T-helper 1 cell treated with Interleukin-12 subunit alpha and Interleukin-12 subunit beta and Interleukin-4 antibody, amounts not matched to agents 30 μg/mL and 1 μg/mL, for 36 hours (primary cell): Measurements from ENCODE around the gene MORC4.
"Not testable (repeated sequence)": the region's sequence is repeated elsewhere in the genome, so short reads cannot be mapped to it uniquely, and the experiment has no call there.

Experiments
- H3K27ac Mint-ChIP-seq: one replicate; pipeline ENCODE4 v1.8.0; 2021; ENCODE audit warnings: mild to moderate bottlenecking, mixed read lengths
- H3K27me3 Mint-ChIP-seq: one replicate; pipeline ENCODE4 v1.8.0; 2021; ENCODE audit warnings: low read depth, mixed read lengths
- H3K36me3 Mint-ChIP-seq: one replicate; pipeline ENCODE4 v1.8.0; 2021; ENCODE audit warnings: low read depth, mixed read lengths
- H3K4me1 Mint-ChIP-seq: one replicate; pipeline ENCODE4 v1.8.0; 2021; ENCODE audit warnings: low read depth, mixed read lengths
- H3K4me3 Mint-ChIP-seq: one replicate; pipeline ENCODE4 v1.8.0; 2021; ENCODE audit warnings: mild to moderate bottlenecking, moderate library complexity, mixed read lengths
- H3K9me3 Mint-ChIP-seq: one replicate; pipeline ENCODE4 v1.8.0; 2021; ENCODE audit warnings: mixed read lengths

MORC4 gene

DNA sequence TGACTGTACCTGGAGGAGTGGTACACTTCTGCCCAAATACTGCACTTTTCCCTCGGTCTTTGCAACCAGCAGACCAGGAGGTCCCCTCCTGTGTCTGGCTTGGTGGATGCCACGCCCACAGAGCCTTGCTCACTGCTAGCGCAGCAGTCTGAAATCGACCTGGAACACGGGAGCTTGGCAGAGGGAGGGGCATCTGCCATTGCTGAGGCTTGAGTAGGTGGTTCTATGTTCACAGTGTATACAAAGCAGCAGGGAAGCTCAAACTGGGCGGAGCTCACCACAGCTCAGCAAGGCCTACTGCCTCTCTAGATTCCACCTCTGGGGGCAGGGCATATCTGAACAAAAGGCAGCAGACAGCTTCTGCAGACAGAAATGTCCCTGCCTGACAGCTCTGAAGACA is 33.5 kb downstream of the MORC4 start:
- not testable (repeated sequence) for H3K27me3 Mint-ChIP-seq, H3K9me3 Mint-ChIP-seq, H3K4me1 Mint-ChIP-seq, H3K27ac Mint-ChIP-seq, H3K4me3 Mint-ChIP-seq, H3K36me3 Mint-ChIP-seq

DNA sequence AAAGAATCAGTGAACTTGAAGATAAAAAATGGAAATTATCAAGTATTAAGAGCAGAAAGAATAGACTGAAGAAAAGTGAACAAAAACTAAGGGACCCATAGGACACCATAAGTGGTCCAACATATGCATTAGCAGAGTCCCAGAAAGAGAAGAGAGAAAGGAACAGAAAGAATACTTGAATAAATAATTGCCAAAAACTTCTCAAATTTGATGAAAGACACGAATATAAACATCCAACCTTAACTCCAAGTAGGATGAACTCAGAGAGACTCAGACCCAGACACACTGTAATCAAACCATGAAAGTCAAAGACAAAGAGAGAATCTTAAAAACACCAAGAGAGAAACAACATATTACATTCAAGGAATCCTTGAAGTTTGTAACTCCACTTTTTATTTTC is 35.7 kb downstream of the MORC4 start:
- no peak overlapping the region for H3K4me3 Mint-ChIP-seq
- no peak overlapping the region for H3K27ac Mint-ChIP-seq
- H3K27me3 Mint-ChIP-seq, result no peaks in the 10 kb centered on the region
- H3K9me3 Mint-ChIP-seq, result no peaks in the 10 kb centered on the region
- H3K36me3 Mint-ChIP-seq, result no peaks in the 10 kb centered on the region
- no peaks in the 10 kb centered on the region for H3K4me1 Mint-ChIP-seq

DNA sequence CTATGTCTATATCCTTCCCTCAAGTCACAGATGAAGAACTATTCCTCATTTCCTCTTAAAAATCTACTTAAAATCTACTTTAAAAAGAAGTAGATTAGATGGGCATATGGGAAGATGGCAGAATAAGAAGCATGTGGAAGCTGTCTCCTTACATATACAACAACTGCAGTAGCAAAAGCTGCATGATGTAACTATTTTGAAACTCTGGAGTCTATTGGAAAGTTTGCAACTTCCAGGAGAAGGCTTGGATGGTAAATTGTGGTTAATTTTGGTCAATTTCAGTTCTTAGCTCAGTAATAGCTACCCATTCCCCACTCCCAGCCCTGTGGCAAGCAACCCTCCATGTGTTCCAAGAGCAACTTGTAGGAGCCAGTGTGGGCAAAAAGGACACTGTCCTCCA is 36.9 kb downstream of the MORC4 start:
- Mint-ChIP-seq H3K9me3 (no peaks in the 10 kb centered on the region), H3K27ac (no peak overlapping the region), H3K4me3 (no peak overlapping the region), H3K4me1 (no peaks in the 10 kb centered on the region), H3K36me3 (no peaks in the 10 kb centered on the region), H3K27me3 (no peaks in the 10 kb centered on the region)

DNA sequence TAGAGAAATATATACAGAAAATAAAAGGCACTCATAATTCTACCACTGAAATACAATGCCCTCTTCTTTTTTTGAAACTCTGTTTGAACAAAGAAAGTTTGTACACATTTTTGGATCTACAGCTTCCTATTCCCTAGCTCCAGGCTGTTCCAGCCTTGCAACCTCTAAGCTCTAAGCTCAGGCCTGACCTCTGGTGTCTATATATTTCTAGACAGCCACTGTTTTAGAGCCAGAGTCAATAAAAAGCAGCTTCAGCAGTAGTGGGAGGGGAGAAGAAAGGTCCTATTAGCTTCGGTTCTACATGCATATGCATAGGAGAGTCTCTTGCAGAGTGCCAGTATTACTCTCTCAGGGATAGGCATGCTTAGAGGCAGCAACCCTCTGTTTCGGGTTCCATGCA is 40.1 kb downstream of the MORC4 start:
- Mint-ChIP-seq H3K27me3 (no peaks in the 10 kb centered on the region), H3K36me3 (peaks cover 4% of the 10 kb centered on the region), H3K4me3 (no peak overlapping the region), H3K27ac (no peak overlapping the region), H3K9me3 (no peaks in the 10 kb centered on the region), H3K4me1 (no peaks in the 10 kb centered on the region)

DNA sequence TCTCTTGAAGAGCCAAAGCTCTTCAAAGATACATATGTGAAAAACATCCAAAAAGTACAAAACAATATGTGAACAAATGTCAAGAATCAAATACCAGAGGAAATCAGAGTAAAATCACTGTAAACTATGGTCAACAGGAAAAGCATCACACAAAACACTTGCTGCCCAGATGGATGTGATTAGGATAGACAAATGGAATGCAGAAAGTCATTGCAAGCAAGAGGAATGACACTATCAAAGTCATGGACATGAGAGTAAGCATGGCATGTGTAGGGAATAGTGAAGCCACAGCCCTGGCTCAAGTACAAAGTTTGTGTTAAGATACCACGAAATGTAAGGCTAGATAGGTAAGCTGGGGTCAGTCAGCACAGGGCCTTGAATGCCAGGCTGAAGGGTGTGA is 42.2 kb downstream of the MORC4 start:
- H3K4me3 Mint-ChIP-seq, result no peak overlapping the region
- no peaks in the 10 kb centered on the region for H3K4me1 Mint-ChIP-seq
- no peaks in the 10 kb centered on the region for H3K27me3 Mint-ChIP-seq
- H3K36me3 Mint-ChIP-seq, result peaks cover 4% of the 10 kb centered on the region
- H3K27ac Mint-ChIP-seq, result no peak overlapping the region
- no peaks in the 10 kb centered on the region for H3K9me3 Mint-ChIP-seq

DNA sequence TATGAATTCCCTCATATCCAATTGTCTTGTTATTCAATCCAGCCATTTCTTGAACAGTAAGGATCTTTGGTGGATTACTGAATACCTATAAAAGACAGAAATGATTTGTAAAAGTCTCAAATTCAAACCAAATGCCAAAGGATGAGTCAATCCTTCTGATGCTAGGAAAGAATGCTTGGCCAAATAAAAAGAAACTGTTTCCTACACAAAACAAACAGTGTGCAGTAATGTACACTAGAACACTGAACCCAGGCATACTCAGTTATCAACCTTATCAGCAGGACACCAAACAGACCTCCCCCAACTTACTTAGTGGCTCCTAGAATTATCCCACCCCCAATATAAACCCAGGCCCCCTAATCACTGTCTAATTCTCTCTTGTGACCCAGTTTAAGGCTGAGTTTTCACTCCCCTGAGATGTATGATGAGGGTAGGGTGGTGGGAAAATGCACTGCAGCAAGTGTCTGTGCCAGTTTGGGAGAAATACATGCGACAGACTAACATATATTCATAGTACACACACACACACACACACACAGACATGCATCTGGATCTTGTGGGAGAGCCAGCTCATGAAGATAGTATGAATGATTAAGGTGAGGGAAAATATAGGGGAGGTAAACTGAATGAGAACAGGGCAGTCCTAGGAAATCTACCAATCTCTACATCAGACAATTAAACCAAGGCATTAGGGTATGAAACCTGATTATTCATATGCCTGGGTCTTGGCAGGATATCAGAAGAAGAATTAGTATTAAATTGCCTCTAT is 44.8 kb downstream of the MORC4 start:
- Mint-ChIP-seq H3K4me3 (no peak overlapping the region), H3K36me3 (peaks cover 4% of the 10 kb centered on the region), H3K27me3 (no peaks in the 10 kb centered on the region)

DNA sequence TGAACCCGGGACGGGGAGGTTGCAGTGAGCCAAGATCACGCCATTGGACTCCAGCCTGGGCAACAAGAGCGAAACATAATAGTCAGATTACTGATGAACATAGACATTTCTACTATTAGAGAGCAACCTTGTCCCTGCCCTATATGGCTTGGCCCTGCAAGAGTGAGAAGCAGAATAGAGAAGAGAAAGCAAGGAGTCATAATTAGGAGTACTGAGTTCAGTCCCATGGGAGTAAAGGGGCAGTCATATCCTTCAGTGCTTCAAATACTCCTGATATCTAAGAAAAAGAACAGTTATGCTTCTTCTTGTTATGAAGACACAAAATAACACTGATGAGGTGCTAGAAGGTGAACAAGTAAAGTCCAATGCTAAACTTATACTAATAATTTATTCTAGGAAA is 46.0 kb downstream of the MORC4 start:
- Mint-ChIP-seq H3K9me3 (no peaks in the 10 kb centered on the region), H3K4me3 (no peak overlapping the region), H3K27me3 (no peaks in the 10 kb centered on the region), H3K4me1 (no peaks in the 10 kb centered on the region), H3K27ac (no peak overlapping the region), H3K36me3 (peaks cover 4% of the 10 kb centered on the region)

More for the DNA sequence above, 44.8 kb downstream of the MORC4 start:
- no peak overlapping the region for H3K27ac Mint-ChIP-seq
- H3K4me1 Mint-ChIP-seq, result no peaks in the 10 kb centered on the region
- H3K9me3 Mint-ChIP-seq, result no peaks in the 10 kb centered on the region

DNA sequence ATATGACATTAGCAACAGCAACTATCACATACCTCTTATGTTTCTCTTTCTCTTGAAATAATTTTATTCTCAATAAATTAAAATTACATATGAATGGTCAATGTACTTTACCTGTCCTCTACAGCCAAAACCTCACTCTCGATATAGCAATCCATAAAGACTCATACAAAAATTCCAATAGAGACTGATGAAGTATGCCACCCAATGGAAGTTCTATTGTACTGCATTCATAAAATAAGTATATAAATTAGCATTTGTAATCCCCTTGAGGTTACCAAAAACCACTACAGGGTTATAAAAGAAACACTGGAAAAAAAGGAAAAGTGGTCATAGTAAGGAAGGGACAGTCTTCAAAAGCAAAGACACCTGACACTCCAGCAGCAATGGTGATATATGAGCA is 47.0 kb downstream of the MORC4 start:
- Mint-ChIP-seq H3K27me3 (no peaks in the 10 kb centered on the region), H3K4me3 (no peak overlapping the region), H3K36me3 (peaks cover 4% of the 10 kb centered on the region), H3K4me1 (no peaks in the 10 kb centered on the region), H3K9me3 (no peaks in the 10 kb centered on the region), H3K27ac (no peak overlapping the region)

DNA sequence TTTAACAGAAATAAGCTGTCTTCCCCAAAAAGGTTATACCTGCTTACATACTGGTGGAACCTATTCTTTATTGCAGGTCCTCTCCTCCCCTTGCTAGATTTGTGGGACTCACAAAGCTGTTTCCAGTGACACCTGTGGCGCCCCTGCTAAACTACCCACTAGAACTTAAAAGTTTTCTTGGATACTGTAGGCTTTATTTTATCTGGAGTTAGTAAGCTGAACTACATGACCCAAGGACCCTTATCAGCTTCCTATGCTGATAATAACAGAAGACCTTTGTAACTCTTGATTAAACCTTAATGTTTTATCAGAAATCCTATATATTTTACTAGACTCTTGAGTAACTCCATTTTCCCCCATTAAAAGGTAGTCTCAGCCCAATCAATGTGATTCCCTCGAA is 47.5 kb downstream of the MORC4 start:
- no peaks in the 10 kb centered on the region for H3K9me3 Mint-ChIP-seq
- H3K4me1 Mint-ChIP-seq, result no peaks in the 10 kb centered on the region
- H3K36me3 Mint-ChIP-seq, result peaks cover 4% of the 10 kb centered on the region
- H3K4me3 Mint-ChIP-seq, result no peak overlapping the region
- H3K27ac Mint-ChIP-seq, result no peak overlapping the region
- no peaks in the 10 kb centered on the region for H3K27me3 Mint-ChIP-seq

DNA sequence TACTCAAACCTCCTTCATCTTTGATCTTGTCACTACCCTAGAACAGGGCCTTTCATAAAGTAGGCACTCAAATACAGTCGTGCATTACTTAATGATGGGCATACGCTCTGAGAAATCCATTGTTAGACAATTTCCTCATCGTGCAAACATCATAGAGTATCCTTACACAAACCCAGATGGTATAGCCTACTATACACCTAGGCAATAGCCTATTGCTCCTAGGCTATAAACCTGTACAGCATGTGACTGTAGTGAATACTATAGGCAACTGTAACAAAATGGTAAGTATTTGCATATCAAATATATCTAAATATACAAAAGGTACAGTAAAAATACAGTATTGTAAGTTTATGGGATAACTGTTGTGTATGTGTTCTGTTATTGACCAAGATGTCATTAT is 47.9 kb downstream of the MORC4 start:
- Mint-ChIP-seq H3K27ac (no peak overlapping the region), H3K36me3 (peaks cover 4% of the 10 kb centered on the region), H3K4me1 (no peaks in the 10 kb centered on the region)

DNA sequence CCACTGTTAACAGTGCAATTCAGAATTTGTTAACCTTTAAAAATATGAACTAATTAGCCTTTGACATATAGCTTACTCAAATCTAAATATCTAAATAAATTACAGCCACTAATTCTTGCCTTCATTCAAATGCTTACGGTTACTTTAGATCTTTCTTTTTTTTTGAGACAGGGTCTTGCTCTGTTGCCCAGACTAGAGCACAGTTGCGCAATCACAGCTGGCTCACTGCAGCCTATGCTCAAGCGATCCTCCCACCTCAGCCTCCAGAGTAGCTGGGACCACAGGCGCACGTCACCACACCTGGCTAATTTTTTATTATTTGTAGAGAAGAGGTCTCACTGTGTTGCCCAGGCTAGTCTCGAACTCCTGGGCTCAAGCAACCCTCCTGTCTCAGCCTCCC is 48.8 kb downstream of the MORC4 start:
- Mint-ChIP-seq H3K27me3 (no peaks in the 10 kb centered on the region), H3K27ac (no peak overlapping the region), H3K4me3 (no peak overlapping the region), H3K36me3 (peaks cover 4% of the 10 kb centered on the region), H3K4me1 (no peaks in the 10 kb centered on the region), H3K9me3 (no peaks in the 10 kb centered on the region)

More for the DNA sequence above, 47.9 kb downstream of the MORC4 start:
- no peak overlapping the region for H3K4me3 Mint-ChIP-seq
- no peaks in the 10 kb centered on the region for H3K9me3 Mint-ChIP-seq
- H3K27me3 Mint-ChIP-seq, result no peaks in the 10 kb centered on the region

DNA sequence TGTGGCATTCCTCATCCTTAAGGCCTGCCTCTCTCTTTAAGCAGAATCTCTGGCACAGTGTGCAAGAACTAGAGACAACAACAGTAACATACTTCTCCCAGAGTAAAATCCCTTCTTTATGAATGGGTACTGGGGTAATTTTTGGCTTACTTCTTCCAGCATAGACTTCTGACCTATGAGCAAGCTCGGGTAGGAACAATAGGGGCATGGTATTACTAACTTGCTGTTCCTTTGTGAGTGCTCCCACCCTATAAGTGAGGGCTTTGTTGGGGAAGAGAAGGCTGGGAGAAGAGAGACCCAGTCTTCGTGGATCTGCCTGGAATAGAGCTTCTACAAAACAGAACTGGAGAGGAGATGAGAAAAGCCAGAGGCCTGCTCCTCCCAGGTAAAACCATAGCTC is 49.6 kb downstream of the MORC4 start:
- Mint-ChIP-seq H3K9me3 (no peaks in the 10 kb centered on the region), H3K4me3 (no peak overlapping the region), H3K4me1 (no peaks in the 10 kb centered on the region), H3K36me3 (peaks cover under 1% of the 10 kb centered on the region), H3K27me3 (no peaks in the 10 kb centered on the region), H3K27ac (no peak overlapping the region)

DNA sequence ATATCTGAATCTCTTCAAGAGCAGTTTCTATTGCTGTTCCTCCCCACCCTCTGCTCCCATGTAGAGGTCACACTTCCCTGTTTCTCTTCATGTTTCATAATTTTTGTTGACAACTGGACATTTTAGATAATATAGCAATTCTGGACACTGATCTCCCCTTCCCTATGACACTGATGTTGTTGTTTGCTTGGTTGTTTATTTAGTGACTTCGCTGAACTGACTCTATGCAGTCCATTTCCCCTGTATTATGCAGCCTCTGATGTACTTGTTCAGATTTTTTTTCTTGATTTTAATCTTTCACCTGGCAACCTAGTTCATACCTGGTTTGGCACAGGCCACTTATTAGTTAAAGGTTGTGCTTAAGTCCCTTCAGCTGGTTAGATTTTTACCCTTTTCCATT is 50.6 kb downstream of the MORC4 start:
- Mint-ChIP-seq H3K27me3 (no peaks in the 10 kb centered on the region), H3K9me3 (no peaks in the 10 kb centered on the region), H3K4me3 (no peak overlapping the region), H3K36me3 (no peaks in the 10 kb centered on the region), H3K4me1 (no peaks in the 10 kb centered on the region), H3K27ac (no peak overlapping the region)

DNA sequence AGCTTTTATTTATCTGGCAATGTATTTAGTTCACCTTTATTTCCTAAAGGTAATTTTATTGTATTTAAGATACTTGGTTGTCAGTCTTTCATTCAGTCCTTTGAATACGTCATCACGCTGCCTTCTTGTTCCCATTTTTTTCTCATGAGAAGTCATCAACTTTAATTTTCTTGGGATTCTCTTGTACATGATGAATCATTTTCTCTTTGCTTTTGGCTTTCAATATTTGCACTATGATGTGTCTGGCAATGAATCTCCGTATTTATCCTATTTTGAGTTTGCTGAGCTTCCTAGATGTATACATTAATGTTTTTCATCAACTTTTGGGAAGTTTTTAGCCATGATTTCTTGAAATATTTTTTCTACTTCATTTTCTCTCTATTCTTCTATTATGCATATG is 51.4 kb downstream of the MORC4 start:
- Mint-ChIP-seq H3K36me3 (no peaks in the 10 kb centered on the region), H3K27ac (no peak overlapping the region), H3K9me3 (no peaks in the 10 kb centered on the region), H3K4me1 (no peaks in the 10 kb centered on the region), H3K27me3 (no peaks in the 10 kb centered on the region), H3K4me3 (no peak overlapping the region)

DNA sequence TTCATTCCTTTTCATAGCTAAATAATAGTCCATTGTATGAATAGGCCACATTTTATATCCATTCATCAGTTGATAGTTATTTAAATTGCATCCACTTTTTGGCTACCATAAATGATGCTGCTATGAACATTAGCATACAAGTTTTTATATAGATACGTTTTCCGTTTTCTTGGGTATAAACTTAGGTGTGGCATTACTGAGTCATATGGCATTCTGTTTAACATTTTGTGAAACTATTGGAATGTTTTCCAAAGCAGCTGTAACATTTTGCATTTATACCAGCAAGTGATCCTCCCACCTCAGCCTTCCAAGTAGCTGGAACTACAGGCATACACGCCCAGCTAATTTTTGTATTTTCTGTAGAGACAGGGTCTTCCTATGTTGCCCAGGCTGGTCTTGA is 53.5 kb downstream of the MORC4 start:
- Mint-ChIP-seq H3K27me3 (no peaks in the 10 kb centered on the region), H3K9me3 (no peaks in the 10 kb centered on the region), H3K36me3 (peaks cover 3% of the 10 kb centered on the region), H3K4me1 (no peaks in the 10 kb centered on the region), H3K4me3 (no peak overlapping the region), H3K27ac (no peak overlapping the region)

DNA sequence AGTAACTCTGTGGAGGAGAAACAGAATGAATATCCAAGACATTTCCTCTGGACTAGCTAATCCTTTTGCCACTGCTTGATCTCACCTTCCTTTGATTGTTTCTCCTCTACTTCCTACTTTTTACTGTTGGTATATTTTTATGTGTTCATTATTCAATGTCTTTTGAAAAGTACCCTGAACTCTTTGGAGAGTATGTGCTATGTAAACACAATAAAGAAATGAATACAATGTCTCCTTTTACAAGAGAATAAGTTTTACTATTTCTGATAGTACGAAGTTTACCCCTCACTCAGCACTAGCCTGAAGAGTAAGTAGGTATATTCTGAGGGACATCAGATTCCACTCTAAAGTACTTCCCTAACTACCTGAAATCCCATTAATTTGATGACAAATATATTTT is 59.9 kb downstream of the MORC4 start:
- no peak overlapping the region for H3K27ac Mint-ChIP-seq
- H3K27me3 Mint-ChIP-seq, result no peaks in the 10 kb centered on the region
- no peak overlapping the region for H3K4me3 Mint-ChIP-seq
- H3K4me1 Mint-ChIP-seq, result no peaks in the 10 kb centered on the region
- no peaks in the 10 kb centered on the region for H3K9me3 Mint-ChIP-seq
- H3K36me3 Mint-ChIP-seq, result peaks cover 3% of the 10 kb centered on the region
